Measurements from ENCODE around the gene SON. TPM values are rescaled to one million over a fixed set of nuclear protein-coding genes. Genes with fewer than 3 reads are reported as not detected.
"Not testable (repeated sequence)": the region's sequence is repeated elsewhere in the genome, so short reads cannot be mapped to it uniquely, and the experiment has no call there.

The SON gene
- total RNA-seq, 2 experiments from 2014 or later, result 269 to 273 TPM

DNA sequence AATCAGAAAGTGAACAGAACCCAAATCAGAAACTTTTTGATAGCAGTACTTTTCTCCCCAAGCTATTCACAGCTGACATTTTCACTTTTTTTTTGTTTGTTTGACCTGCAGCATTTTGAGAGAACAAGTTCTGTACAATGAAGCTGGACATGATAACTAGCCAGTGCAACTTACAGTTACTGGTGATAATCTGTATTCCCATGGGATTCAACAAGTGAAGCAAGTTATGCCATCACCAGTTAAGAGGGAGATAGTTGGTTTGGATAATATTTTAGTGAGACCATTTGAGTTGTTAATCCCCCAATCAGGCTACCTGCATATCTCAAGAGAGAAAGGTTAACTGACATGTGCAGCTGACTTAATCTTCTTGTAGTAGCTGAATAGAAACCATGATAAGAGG, 18.1 kb downstream of the SON start:
- intact Hi-C loops (cut with micrococcal nuclease), result no loop called here
- CTCF ChIA-PET, result no interaction called here
- no peaks in the 10 kb centered on the region for H3K9me3 Mint-ChIP-seq
- H3K36me3 Mint-ChIP-seq (ENCODE audit: low read depth), result peaks cover 46% of the 10 kb centered on the region
- no peaks in the 10 kb centered on the region for H3K27me3 Mint-ChIP-seq (ENCODE audit: low read depth)
- no peak for DNase-seq
- H3K4me3 Mint-ChIP-seq, result no peak overlapping the region
- peaks cover 55% of the 10 kb centered on the region for H3K4me1 Mint-ChIP-seq (ENCODE audit: low read depth)
- H3K27ac Mint-ChIP-seq, result peak overlapping the region; percentile 22

DNA sequence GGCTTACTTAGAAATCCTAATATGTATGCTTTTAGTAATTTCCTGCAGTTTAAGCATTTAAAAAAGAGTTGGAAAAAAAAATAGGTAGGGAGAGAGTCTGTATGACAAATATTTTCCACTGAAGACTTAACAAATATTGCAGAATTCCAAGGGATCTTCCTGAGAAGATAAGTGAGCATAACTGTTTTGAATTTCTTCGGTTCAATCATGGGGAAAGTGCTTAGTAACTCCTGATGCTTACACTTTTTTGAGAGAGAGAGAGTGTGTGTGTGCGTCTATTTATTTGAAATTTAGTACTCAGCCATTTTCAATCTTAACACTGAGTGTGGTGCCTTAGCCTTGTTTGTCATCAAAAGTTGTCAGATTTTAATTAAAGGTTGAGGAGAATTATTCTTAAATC, 18.5 kb downstream of the SON start:
- CTCF ChIA-PET, result interaction anchor here (0.7 kb wide), 1 partner anchor 41 kb away, joined by 3 read pairs; no protein-coding TSS in a partner anchor
- peaks cover 42% of the 10 kb centered on the region for H3K36me3 Mint-ChIP-seq (ENCODE audit: low read depth)
- DNase-seq, result no peak
- peaks cover 53% of the 10 kb centered on the region for H3K4me1 Mint-ChIP-seq (ENCODE audit: low read depth)
- peak overlapping the region; percentile 57 for H3K27ac Mint-ChIP-seq
- no peak overlapping the region for H3K4me3 Mint-ChIP-seq
- no peaks in the 10 kb centered on the region for H3K27me3 Mint-ChIP-seq (ENCODE audit: low read depth)
- intact Hi-C loops (cut with micrococcal nuclease), result no loop called here
- no peaks in the 10 kb centered on the region for H3K9me3 Mint-ChIP-seq

DNA sequence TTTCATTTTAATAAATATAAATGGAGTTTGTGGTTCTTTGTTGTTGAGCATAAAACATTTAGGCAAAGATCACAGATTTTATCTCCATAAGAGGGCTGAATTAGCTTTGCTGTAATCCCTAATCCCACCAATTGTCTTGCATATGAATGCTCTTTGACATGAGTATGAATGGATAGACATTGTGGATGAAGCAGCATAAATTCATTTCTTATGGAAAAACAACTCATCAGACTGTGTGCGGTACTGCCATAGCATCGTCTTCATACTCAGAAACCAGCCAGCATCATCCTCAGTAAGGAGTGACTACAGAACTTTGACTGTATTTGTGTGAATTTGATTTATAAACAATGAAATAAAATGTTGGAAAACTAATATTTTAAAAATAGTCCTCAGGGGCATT, 19.6 kb downstream of the SON start:
- intact Hi-C loops (cut with micrococcal nuclease), result no loop called here
- Mint-ChIP-seq H3K27me3 (ENCODE audit: low read depth) (no peaks in the 10 kb centered on the region), H3K4me1 (ENCODE audit: low read depth) (peaks cover 51% of the 10 kb centered on the region), H3K4me3 (no peak overlapping the region), H3K36me3 (ENCODE audit: low read depth) (peaks cover 36% of the 10 kb centered on the region), H3K27ac (no peak overlapping the region), H3K9me3 (no peaks in the 10 kb centered on the region)
- DNase-seq, result no peak
- CTCF ChIA-PET, result interaction anchor here (0.8 kb wide), 1 partner anchor 12 kb away, joined by 5 read pairs; no protein-coding TSS in a partner anchor

DNA sequence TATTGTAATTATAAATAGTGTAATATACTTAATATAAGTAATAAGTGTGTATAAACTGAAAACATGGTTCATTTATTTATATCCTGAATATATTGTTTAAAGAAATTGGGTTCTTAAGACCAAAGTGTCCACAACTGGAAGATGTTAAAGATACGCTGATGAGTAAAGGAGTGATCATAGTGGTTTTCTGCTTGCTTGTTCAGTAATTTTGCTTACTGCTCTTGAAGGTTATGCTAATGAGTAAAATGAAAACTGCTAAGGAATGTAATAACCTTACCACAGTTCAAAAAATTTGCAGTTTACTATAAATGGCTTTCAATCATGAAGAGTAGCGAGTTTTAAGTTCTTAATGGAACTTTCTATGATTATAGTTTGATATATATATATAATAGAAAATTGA, 23.7 kb downstream of the SON start:
- DNase-seq, result no peak
- Mint-ChIP-seq H3K4me1 (ENCODE audit: low read depth) (peaks cover 38% of the 10 kb centered on the region), H3K27me3 (ENCODE audit: low read depth) (no peaks in the 10 kb centered on the region), H3K4me3 (no peak overlapping the region), H3K9me3 (no peaks in the 10 kb centered on the region), H3K36me3 (ENCODE audit: low read depth) (peaks cover 21% of the 10 kb centered on the region), H3K27ac (no peak overlapping the region)
- CTCF ChIA-PET, result interaction anchor here (1.6 kb wide), 1 partner anchor 22 kb away, joined by 3 read pairs; the partner anchor contains the start of gene DONSON
- intact Hi-C loops (cut with micrococcal nuclease), result loop anchor here (5.0 kb wide), 1 partner anchor 44 kb away; no protein-coding TSS in a partner anchor

DNA sequence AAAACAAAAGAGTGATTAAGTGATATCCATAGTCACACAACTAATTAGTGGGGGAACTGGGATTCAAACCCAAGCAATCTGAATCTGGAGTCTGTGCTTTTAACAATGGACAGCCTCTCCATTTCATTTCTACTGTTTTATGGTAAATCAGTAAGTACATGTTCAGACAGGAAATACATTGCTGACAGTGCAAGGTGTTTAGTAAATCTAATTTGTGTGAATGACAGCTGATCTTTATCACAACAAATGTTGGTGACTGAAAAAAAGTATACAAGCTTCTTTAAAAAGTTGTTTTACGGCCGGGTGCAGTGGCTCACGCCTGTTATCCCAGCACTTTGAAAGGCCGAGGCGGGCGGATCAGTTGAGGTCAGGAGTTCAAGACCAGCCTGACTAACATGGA, 25.1 kb downstream of the SON start:
- intact Hi-C loops (cut with micrococcal nuclease), result loop anchor here (5.0 kb wide), 1 partner anchor 46 kb away; no protein-coding TSS in a partner anchor
- Mint-ChIP-seq H3K36me3 (ENCODE audit: low read depth) (peaks cover 23% of the 10 kb centered on the region), H3K4me3 (no peak overlapping the region), H3K27ac (peak overlapping the region; percentile 82), H3K27me3 (ENCODE audit: low read depth) (no peaks in the 10 kb centered on the region), H3K4me1 (ENCODE audit: low read depth) (peaks cover 34% of the 10 kb centered on the region), H3K9me3 (no peaks in the 10 kb centered on the region)
- no peak for DNase-seq
- CTCF ChIA-PET, result interaction anchor here (2.1 kb wide), 1 partner anchor 11 kb away, joined by 4 read pairs; no protein-coding TSS in a partner anchor

DNA sequence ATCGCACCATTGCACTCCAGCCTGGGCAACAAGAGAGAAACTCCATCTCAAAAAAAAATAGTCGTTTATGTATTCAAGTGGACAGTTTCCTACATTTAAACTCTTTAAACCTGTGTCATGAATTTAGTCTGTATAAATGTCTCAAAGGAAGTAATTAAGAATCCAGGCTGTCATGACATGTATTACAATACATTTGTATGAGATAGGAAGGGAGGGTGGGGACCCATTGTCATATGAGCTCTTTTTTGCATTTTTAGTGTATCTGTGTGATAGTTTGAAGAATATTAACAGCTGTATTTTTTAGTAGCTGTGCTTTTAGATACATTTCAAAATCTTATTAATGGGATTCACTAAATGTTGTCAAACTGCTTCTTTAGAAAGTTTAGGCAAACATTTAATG, 25.6 kb downstream of the SON start:
- intact Hi-C loops (cut with micrococcal nuclease), result loop anchor here (5.0 kb wide), 1 partner anchor 46 kb away; no protein-coding TSS in a partner anchor
- H3K9me3 Mint-ChIP-seq, result no peaks in the 10 kb centered on the region

DNA sequence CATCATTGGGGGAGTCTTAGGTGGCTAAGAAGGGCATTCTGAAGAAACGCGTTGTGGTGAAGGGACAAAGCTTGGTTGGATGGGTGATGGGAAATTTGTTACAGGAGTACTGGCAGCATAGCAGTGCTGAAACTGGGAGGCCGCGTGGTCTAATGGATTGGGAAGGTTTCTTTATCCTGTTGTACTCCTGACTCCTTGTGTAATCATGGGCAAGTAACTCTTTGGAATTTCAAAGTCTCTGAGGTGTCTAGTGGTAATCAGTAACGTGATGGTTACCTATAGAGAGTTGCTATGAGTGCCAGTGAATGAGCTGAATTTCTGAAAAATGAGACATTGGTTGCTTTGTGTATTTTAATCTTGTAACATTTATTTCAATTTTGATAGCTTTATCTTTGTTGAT, 27.2 kb downstream of the SON start:
- intact Hi-C loops (cut with micrococcal nuclease), result loop anchor here (5.0 kb wide), 1 partner anchor 48 kb away; no protein-coding TSS in a partner anchor
- no peaks in the 10 kb centered on the region for H3K27me3 Mint-ChIP-seq (ENCODE audit: low read depth)
- H3K4me1 Mint-ChIP-seq (ENCODE audit: low read depth), result peaks cover 28% of the 10 kb centered on the region
- no peaks in the 10 kb centered on the region for H3K9me3 Mint-ChIP-seq
- CTCF ChIA-PET, result interaction anchor here (1.0 to 1.2 kb wide), 2 partner anchors 18 to 36 kb away, joined by 4 read pairs; no protein-coding TSS in a partner anchor
- no peak overlapping the region for H3K4me3 Mint-ChIP-seq
- H3K27ac Mint-ChIP-seq, result peak overlapping the region; percentile 57
- DNase-seq, result no peak
- H3K36me3 Mint-ChIP-seq (ENCODE audit: low read depth), result peaks cover 32% of the 10 kb centered on the region

More for the DNA sequence above, 25.6 kb downstream of the SON start:
- Mint-ChIP-seq H3K36me3 (ENCODE audit: low read depth) (peaks cover 22% of the 10 kb centered on the region), H3K4me1 (ENCODE audit: low read depth) (peaks cover 31% of the 10 kb centered on the region), H3K27me3 (ENCODE audit: low read depth) (no peaks in the 10 kb centered on the region), H3K27ac (peak overlapping the region; percentile 2), H3K4me3 (no peak overlapping the region)
- DNase-seq, result no peak
- CTCF ChIA-PET, result interaction anchor here (2.1 kb wide), 1 partner anchor 11 kb away, joined by 4 read pairs; no protein-coding TSS in a partner anchor

DNA sequence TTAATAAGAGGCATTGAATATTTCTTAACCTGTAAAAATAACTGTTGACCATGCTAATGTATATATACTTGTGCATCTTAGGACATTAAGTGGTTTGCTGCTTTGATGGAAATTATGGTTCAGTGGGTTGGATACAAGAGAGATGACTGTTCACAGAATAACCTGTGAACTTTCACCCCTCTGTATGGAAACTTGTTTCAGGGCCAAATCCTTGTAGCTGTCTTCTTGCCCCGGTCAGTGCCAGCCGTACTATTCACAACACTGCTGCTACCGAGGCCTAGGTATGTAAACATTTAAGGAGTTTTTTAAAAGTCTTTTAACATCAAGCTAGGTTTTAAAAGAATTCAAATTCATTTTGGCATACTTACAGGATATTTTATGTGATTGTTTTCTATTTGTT, 29.5 kb downstream of the SON start:
- CTCF ChIA-PET, result interaction anchor here (0.6 to 1.6 kb wide), 5 partner anchors 24 to 165 kb away, joined by 3 to 6 read pairs (median 3); no protein-coding TSS in a partner anchor
- no peaks in the 10 kb centered on the region for H3K27me3 Mint-ChIP-seq (ENCODE audit: low read depth)
- H3K9me3 Mint-ChIP-seq, result no peaks in the 10 kb centered on the region
- no peak for DNase-seq
- H3K4me3 Mint-ChIP-seq, result no peak overlapping the region
- H3K27ac Mint-ChIP-seq, result no peak overlapping the region
- peaks cover 19% of the 10 kb centered on the region for H3K4me1 Mint-ChIP-seq (ENCODE audit: low read depth)
- H3K36me3 Mint-ChIP-seq (ENCODE audit: low read depth), result peaks cover 29% of the 10 kb centered on the region
- intact Hi-C loops (cut with micrococcal nuclease), result no loop called here

DNA sequence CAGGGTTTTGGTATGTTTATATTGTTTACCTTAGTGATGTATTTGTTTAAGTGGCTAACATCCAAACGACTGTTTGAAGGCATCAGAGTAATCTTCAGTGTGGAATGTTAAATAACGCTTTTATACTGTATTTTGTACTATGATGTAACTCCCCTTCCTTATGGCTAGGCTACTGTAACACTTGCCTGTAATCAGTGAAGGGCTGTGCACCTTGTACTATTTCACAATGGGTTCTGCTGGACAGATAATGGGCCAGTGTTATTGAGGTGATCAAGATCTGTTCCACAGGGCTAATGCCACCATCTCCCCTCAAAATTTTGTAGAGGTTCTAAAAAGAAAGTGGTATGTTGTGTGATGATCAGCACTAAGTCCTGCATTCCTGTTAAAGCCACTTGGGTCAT, 33.9 kb downstream of the SON start:
- CTCF ChIA-PET, result interaction anchor here (0.5 kb wide), 1 partner anchor 46 kb away, joined by 3 read pairs; no protein-coding TSS in a partner anchor
- Mint-ChIP-seq H3K27ac (peak overlapping the region; percentile 46), H3K4me1 (ENCODE audit: low read depth) (peaks cover 12% of the 10 kb centered on the region), H3K36me3 (ENCODE audit: low read depth) (peaks cover 33% of the 10 kb centered on the region)
- H3K9me3 Mint-ChIP-seq; H3K27me3 Mint-ChIP-seq (ENCODE audit: low read depth); DNase-seq; intact Hi-C loops (cut with micrococcal nuclease); H3K4me3 Mint-ChIP-seq: not testable (repeated sequence)

DNA sequence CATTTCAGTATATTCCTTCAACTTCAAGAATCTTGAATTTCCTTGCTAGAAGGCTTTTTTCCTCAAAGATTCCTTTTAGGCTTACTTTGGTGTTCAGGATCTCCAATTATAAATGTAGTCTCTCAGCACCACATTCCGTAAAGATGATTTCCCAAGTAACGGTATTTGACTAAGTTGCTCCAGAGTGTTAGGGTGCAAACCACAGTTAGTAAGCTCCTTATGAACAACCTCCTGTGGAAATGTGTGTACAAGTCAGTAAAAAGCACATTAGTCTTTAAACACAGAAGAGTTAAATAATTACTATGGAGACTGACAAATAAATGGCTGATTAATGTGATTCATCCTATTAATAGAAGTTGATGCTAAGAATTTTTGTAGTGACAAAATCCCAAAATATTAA, 35.4 kb downstream of the SON start:
- Mint-ChIP-seq H3K4me3 (no peak overlapping the region), H3K27ac (peak overlapping the region; percentile 82)
- intact Hi-C loops (cut with micrococcal nuclease), result no loop called here

DNA sequence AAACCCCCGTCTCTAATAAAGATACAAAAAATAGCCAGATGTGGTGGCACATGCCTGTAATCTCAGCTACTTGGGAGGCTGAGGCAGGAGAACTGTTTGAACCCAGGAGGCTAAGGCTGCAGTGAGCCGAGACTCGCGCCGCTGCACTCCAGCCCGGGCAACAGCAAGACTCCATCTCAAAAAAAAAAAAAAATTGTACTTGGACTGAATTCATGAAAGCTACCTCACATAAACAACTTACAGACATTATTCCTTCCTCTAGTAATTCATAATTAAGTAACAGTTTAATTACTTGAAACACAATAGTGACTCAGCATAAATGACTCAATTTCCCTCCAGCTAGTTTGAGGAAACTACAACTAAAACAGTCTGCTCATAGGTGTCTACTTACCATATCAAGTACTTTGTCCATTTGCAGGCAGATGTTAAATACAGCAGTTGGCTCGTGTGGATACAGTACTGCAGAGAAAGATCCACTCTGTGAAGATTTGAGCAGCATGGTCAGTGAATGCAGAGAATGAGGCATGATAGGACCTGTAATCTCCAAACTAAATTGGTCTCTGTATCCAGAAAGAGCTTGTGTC, 36.2 kb downstream of the SON start:
- intact Hi-C loops (cut with micrococcal nuclease), result no loop called here
- no peak for DNase-seq
- Mint-ChIP-seq H3K4me3 (no peak overlapping the region), H3K36me3 (ENCODE audit: low read depth) (peaks cover 30% of the 10 kb centered on the region), H3K9me3 (no peaks in the 10 kb centered on the region), H3K27ac (peak overlapping the region; percentile 82), H3K27me3 (ENCODE audit: low read depth) (no peaks in the 10 kb centered on the region), H3K4me1 (ENCODE audit: low read depth) (peaks cover 12% of the 10 kb centered on the region)
- CTCF ChIA-PET, result interaction anchor here (0.9 kb wide), 1 partner anchor 14 kb away, joined by 4 read pairs; no protein-coding TSS in a partner anchor

More for the DNA sequence above, 35.4 kb downstream of the SON start:
- H3K9me3 Mint-ChIP-seq, result no peaks in the 10 kb centered on the region
- DNase-seq, result no peak
- H3K4me1 Mint-ChIP-seq (ENCODE audit: low read depth), result peaks cover 12% of the 10 kb centered on the region
- no peaks in the 10 kb centered on the region for H3K27me3 Mint-ChIP-seq (ENCODE audit: low read depth)
- peaks cover 34% of the 10 kb centered on the region for H3K36me3 Mint-ChIP-seq (ENCODE audit: low read depth)
- CTCF ChIA-PET, result interaction anchor here (0.6 kb wide), 1 partner anchor 35 kb away, joined by 4 read pairs; no protein-coding TSS in a partner anchor

DNA sequence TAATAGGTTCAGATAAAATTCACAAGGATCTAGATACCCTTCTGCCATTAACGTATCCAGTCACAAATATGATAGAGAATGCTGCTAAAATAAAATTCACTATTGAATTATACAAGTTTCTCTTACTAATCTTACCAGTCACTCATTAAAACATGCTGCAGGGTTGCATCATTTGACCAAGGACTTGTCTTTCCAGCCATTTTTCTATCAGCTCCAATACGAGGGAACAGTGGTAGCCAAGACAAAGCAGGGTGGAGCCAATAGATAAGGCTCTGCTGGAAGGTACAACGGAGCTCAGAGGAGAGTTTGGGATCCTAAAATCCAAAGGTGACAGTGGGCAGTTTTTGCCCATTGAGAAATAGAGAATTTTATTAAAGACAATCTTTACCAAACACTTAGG, 41.6 kb downstream of the SON start:
- CTCF ChIA-PET, result interaction anchor here (0.9 kb wide), 1 partner anchor 18 kb away, joined by 4 read pairs; no protein-coding TSS in a partner anchor
- intact Hi-C loops (cut with micrococcal nuclease), result no loop called here
- Mint-ChIP-seq H3K27me3 (ENCODE audit: low read depth) (no peaks in the 10 kb centered on the region), H3K4me1 (ENCODE audit: low read depth) (peaks cover 15% of the 10 kb centered on the region), H3K9me3 (no peaks in the 10 kb centered on the region), H3K27ac (no peak overlapping the region), H3K4me3 (no peak overlapping the region), H3K36me3 (ENCODE audit: low read depth) (peaks cover 23% of the 10 kb centered on the region)
- DNase-seq, result no peak

Data from activated naive CD4-positive, alpha-beta T cell treated with anti-CD3 and anti-CD28 coated beads for 36 hours (primary cell).